Endothelial cell of coronary artery (primary cell): Measurements from ENCODE around the gene F13B. TPM values are rescaled to one million over a fixed set of nuclear protein-coding genes. Genes with fewer than 3 reads are reported as not detected.

Experiments
- total RNA-seq: library from RNA; depleted of rRNA; stranded (reverse); fragments of >200 nt; gene quantifications from 2 replicates; pipeline ENCODE4 v1.2.3, GENCODE V29; 2014

F13B gene, protein sequence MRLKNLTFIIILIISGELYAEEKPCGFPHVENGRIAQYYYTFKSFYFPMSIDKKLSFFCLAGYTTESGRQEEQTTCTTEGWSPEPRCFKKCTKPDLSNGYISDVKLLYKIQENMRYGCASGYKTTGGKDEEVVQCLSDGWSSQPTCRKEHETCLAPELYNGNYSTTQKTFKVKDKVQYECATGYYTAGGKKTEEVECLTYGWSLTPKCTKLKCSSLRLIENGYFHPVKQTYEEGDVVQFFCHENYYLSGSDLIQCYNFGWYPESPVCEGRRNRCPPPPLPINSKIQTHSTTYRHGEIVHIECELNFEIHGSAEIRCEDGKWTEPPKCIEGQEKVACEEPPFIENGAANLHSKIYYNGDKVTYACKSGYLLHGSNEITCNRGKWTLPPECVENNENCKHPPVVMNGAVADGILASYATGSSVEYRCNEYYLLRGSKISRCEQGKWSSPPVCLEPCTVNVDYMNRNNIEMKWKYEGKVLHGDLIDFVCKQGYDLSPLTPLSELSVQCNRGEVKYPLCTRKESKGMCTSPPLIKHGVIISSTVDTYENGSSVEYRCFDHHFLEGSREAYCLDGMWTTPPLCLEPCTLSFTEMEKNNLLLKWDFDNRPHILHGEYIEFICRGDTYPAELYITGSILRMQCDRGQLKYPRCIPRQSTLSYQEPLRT
- not detected in 2 replicates for total RNA-seq

DNA sequence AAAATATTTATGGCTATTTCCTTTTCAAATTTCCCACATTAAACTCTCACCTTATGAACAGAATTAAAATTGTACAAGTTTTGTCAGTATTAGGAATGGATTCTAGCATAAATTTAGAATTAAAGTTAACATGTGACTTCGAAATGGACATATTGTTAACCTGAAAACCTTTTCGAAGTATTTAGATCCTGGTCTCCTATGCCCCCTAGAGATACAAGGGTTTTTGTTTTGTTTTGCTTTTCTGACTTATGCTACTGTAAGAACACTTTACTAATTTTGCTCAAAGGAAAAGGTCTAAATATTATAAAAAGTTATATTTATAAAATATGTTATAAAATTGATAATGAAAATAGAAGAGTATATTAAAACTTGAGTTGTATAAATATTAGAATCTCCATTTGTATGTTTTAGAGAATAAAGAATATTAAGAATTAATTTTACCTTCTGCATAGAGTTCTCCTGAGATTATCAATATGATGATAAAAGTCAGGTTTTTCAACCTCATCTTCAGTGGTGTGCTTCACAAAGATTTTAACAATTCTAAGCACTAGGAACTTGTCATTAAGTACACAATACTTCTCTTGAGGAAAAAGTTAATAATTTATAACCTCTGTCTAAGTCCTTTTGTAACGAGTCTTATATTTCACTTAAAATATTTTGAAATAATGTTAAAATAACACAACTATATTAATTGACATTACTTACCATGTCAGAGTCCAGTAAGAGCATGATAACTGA is at the start of gene F13B:
F13B (minus strand) TSS at position 542 of the 738 bp plus-strand sequence; CDS start at position 505, 37 bp downstream.

Other genes starting within 250 kb of the F13B start
- gene CFHR1, start 247.5 kb downstream of the F13B start, total RNA-seq: 0.28 TPM in 1 of 2 replicates, not detected in the other
- not detected in 2 replicates for gene CFHR4, start 179.2 kb downstream of the F13B start, total RNA-seq
- gene CFHR2, start 123.5 kb downstream of the F13B start, total RNA-seq: not detected in 2 replicates
- gene CFHR5, start 89.7 kb downstream of the F13B start, total RNA-seq: not detected in 2 replicates
- gene ASPM, start 79.4 kb upstream of the F13B start, total RNA-seq: 12.6 and 32.9 TPM in 2 replicates
- 5.3 and 8.1 TPM in 2 replicates for gene ZBTB41, start 134.0 kb upstream of the F13B start, total RNA-seq
- gene CRB1, start 201.0 kb upstream of the F13B start, total RNA-seq: not detected in 2 replicates